Choroid plexus epithelial cell (primary cell): ENCODE data around the gene GAS2.

Source experiments
- DNase-seq: peaks from one replicate; pipeline ENCODE4 v3.0.0-alpha.2; 2010; ENCODE audit warnings: low read depth
- H3K4me3 ChIP-seq: 2 replicates; pipeline ENCODE4 v1.5.1; 2011; ENCODE audit warnings: low read depth, mild to moderate bottlenecking, control low read depth, low read length, moderate library complexity
- TF ChIP-seq, protein P1 (sequence below): conservative IDR thresholded peaks from 2 replicates; pipeline ENCODE4 v1.5.1; 2011; ENCODE audit warnings: low read depth, mild to moderate bottlenecking, control low read depth, inconsistent platforms, low read length, moderate library complexity

The GAS2 gene

DNA sequence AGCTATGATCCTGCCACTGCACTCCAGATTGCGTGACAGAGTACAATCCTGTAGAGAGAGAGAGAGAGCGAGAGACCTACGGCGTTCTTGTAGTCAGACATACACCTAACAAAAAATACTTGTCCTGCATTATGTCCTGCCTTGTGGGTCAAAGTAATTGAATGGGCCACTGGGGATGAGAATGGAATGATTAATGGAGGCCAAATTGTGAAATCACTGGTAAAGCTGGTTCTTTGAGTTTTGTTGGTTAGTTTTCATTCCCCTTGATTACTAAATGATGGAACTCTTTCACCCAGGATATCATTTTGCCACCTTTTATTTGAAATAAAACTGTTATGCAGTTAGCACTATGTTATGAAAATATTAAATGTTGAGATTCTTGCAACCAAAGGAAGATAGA is 18.7 kb downstream of the GAS2 start:
- TF ChIP-seq, protein P1, sequence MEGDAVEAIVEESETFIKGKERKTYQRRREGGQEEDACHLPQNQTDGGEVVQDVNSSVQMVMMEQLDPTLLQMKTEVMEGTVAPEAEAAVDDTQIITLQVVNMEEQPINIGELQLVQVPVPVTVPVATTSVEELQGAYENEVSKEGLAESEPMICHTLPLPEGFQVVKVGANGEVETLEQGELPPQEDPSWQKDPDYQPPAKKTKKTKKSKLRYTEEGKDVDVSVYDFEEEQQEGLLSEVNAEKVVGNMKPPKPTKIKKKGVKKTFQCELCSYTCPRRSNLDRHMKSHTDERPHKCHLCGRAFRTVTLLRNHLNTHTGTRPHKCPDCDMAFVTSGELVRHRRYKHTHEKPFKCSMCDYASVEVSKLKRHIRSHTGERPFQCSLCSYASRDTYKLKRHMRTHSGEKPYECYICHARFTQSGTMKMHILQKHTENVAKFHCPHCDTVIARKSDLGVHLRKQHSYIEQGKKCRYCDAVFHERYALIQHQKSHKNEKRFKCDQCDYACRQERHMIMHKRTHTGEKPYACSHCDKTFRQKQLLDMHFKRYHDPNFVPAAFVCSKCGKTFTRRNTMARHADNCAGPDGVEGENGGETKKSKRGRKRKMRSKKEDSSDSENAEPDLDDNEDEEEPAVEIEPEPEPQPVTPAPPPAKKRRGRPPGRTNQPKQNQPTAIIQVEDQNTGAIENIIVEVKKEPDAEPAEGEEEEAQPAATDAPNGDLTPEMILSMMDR = no peak
- no peak overlapping the region for H3K4me3 ChIP-seq
- no peak for DNase-seq

DNA sequence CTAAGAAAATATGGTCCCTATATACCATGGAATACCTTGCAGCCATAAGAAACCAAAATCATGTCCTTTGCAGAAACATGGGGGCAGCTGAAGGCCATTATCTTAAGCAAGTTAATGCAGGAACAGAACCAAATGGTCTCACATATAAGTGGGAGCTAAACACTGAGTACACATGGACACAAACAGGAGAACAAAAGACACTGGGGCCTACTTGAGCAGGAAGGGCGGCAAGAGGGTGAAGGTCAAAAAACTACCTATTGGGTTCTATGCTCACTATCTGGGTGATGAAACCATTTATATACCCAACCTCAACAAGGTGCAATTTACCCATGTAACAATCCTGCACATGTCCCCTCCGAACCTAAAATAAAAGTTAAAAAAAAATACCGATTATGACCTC is 22.5 kb downstream of the GAS2 start:
- TF ChIP-seq, protein P1 = no peak
- DNase-seq = no peak
- no peak overlapping the region for H3K4me3 ChIP-seq

DNA sequence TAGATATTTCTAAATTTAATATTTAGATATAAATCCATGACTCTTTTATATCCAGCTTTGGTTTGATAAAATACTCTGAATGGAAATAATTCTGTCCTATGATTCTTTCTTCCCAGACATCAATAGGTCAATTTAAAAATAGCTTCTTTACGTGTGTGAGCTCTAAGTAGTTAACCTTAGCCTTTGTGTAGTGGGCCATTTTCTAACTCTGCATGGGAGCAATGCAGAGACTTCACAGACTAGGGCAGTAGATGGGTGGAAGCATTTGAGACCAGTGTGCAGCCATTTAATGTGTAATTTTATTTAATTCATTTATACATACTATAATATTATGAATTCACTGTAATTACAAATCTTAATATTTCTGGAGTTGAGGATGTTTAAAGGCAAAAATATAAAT is 23.8 kb downstream of the GAS2 start:
- no peak for DNase-seq
- TF ChIP-seq, protein P1 = no peak
- no peak overlapping the region for H3K4me3 ChIP-seq

DNA sequence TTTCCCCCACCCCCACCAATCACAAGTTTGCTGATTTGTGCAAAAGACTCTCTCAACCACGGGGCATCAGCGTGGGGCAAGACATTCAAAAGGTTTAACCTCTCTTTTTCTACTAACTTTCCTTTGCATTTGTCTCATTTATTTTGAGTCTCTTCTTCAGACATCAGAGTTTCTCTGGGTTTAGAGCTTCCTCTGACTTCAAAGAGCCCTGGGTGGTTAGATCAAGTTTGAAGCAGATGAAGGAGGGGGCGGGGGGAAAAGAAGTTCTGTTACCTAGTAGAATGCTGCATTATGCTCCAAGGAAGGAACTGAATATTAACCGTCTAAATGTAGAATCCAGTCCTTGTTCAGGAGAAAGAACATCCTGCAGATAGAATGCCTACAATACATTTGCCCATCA is 24.5 kb downstream of the GAS2 start:
- DNase-seq = no peak

DNA sequence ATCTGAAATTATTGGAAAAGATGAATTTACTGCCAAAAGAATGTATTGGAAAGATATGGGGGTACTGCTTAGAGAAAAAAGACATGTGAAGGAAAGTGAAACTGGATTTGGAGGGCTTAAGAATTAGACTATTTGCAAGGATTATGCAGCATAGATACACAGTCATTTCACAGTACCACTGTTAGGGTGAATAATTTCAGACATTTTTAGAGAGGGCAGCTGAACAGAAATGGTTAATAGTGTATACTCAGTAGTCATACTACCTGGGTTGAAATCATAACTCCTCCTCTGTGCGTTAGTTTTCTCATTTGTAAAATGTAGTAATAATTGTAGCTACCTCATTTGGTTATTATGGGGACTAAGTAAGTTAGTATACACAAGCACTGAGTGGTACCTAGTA is 33.0 kb downstream of the GAS2 start:
- no peak for DNase-seq
- TF ChIP-seq, protein P1 = no peak
- no peak overlapping the region for H3K4me3 ChIP-seq

More for the DNA sequence above, 24.5 kb downstream of the GAS2 start:
- no peak overlapping the region for H3K4me3 ChIP-seq
- TF ChIP-seq, protein P1 = no peak

DNA sequence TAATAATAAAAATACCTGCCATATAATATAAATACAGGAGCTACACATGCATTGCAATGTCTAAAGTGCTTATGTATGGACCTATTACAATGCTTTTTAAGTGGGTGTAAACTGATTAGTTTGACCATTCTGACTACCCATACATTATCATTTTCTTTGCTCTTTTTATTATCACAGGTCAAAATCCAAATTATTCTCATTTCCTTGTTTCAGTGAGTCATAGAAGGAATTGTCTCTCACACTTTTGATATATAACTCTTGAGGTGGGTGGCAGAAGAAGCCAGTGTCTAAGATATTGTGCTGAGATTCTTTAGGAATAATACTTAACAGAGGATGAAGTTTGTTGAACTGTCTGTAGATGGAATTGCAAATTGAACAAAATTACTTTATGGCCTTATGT is 35.6 kb downstream of the GAS2 start:
- TF ChIP-seq, protein P1 = no peak
- DNase-seq = no peak
- no peak overlapping the region for H3K4me3 ChIP-seq

DNA sequence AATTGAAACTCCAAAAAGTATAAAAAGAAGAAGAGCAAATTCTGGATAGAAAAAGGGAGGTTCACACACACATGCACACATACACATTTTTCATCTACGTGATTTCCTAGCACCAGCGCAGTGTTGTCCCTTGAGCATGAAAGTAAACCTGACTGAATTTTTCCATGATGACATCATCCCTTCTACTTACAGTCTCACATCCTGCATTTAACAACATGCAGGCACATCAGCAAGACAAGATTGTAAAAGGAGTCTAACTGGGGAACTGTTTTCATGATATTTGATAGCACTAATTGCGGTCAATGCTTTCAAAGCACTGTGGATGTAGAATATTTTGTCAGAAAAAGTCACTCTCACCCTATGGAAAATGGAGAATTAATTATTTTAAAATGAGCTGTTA is 36.6 kb downstream of the GAS2 start:
- no peak overlapping the region for H3K4me3 ChIP-seq

More for the DNA sequence above, 36.6 kb downstream of the GAS2 start:
- TF ChIP-seq, protein P1 = no peak
- DNase-seq = peak; percentile 92
